Type B pancreatic cell (in vitro differentiated cells): ENCODE measurements around the gene CCDC43. TPM values are rescaled to one million over a fixed set of nuclear protein-coding genes. Genes with fewer than 3 reads are reported as not detected.

ENCODE experiments used
- DNase-seq: peaks from one replicate; pipeline ENCODE4 v3.0.0; 2021; ENCODE audit warnings: mixed read lengths; ENCODE audit not compliant: unreplicated experiment; ENCODE audit errors: extremely low spot score
- H3K27ac Mint-ChIP-seq: 2 replicates; pipeline ENCODE4 v1.8.0; 2021; ENCODE audit warnings: mild to moderate bottlenecking, mixed read lengths
- H3K27me3 Mint-ChIP-seq: 2 replicates; pipeline ENCODE4 v1.8.0; 2021; ENCODE audit warnings: mixed read lengths
- H3K36me3 Mint-ChIP-seq: 2 replicates; pipeline ENCODE4 v1.8.0; 2021; ENCODE audit warnings: mixed read lengths
- H3K4me1 Mint-ChIP-seq: one replicate; pipeline ENCODE4 v1.8.0; 2021; ENCODE audit warnings: mixed read lengths; ENCODE audit not compliant: unreplicated experiment
- H3K4me3 Mint-ChIP-seq: 2 replicates; pipeline ENCODE4 v1.8.0; 2021; ENCODE audit warnings: mild to moderate bottlenecking, mixed read lengths
- H3K9me3 Mint-ChIP-seq: 2 replicates; pipeline ENCODE4 v1.8.0; 2021; ENCODE audit warnings: mixed read lengths
- total RNA-seq: library from RNA; stranded (reverse); gene quantifications from 2 replicates; pipeline ENCODE4 v1.2.1, GENCODE V29; 2021; ENCODE audit warnings: low replicate concordance
- TF ChIP-seq, protein P1 (sequence below): fragments of 200-600 bp; sonication (generic); conservative IDR thresholded peaks from 2 replicates; pipeline ENCODE4 v1.5.0; 2021; ENCODE audit warnings: antibody characterized with exemption, mild to moderate bottlenecking

Gene CCDC43
- total RNA-seq, 1 donor from 2014 or later, result 23.7 TPM

DNA sequence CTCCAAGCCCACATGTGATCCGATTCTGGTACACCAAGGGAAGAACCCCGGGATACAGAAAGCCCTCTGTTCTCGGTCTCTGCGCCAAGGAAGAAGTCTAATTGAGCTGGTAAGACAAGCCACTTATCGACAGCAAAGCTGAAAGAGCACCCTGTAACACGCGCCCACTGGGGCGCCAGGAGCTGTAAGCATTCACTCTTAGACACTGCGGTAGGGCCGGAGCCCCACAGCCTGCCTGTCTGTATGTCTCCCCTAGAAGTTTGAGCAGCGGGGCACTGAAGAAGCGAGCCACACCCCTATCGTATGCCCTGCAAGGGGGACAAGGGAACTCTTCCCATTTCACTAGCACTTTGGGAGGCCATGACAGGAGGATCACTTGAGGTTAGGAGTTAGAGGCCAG is 60.3 kb downstream of the CCDC43 start:
- Mint-ChIP-seq H3K36me3 (no peaks in the 10 kb centered on the region), H3K4me1 (peaks cover 23% of the 10 kb centered on the region), H3K9me3 (no peaks in the 10 kb centered on the region), H3K27me3 (no peaks in the 10 kb centered on the region), H3K27ac (no peak overlapping the region), H3K4me3 (no peak overlapping the region)
- DNase-seq, result no peak
- TF ChIP-seq, protein P1, sequence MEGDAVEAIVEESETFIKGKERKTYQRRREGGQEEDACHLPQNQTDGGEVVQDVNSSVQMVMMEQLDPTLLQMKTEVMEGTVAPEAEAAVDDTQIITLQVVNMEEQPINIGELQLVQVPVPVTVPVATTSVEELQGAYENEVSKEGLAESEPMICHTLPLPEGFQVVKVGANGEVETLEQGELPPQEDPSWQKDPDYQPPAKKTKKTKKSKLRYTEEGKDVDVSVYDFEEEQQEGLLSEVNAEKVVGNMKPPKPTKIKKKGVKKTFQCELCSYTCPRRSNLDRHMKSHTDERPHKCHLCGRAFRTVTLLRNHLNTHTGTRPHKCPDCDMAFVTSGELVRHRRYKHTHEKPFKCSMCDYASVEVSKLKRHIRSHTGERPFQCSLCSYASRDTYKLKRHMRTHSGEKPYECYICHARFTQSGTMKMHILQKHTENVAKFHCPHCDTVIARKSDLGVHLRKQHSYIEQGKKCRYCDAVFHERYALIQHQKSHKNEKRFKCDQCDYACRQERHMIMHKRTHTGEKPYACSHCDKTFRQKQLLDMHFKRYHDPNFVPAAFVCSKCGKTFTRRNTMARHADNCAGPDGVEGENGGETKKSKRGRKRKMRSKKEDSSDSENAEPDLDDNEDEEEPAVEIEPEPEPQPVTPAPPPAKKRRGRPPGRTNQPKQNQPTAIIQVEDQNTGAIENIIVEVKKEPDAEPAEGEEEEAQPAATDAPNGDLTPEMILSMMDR, result no peak

DNA sequence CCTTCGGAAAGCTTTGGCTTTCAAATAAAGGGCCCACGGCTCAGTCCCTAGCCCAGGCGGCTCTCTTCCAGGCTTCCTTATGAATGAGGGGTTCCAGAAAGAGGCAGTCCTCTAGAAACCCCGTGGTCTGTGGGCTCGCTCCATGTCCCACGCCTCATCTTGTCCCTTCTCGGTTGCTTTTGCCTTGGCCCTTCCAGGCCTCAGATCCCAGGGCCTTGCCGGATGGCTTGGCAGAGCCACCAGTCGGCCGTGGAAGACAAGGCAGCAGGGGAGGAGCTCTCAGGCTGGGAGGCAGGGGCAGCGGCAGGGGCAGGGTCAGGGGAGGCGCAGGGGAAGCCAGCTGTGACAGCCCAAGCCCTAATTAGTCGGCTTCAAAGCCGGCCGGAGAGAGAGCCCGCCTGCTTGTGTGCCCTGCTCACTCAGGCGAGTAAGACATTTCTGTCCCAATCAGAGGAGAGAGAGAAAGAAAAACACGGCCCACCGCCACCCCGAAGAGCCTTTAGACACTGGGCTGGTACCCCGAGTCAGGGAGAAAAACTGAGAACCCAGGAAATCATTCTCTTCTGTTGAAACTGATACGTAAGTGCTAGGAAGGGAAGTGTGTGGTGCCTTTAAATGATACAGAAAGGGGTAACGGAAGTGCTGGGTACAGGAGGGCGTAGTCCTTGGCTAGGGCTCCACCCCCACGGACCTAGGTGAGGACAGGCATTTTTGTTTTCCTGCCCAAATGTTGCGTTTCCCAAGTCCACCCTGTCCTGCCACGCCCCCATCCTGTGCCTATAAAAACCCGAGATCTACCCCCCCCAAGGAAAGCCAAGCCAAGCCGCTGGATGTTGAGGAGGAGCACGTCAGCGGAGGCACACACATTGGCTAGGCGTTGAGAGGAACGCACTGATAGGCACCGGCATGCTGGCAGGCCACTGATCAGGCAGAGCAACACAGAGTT is 61.1 kb downstream of the CCDC43 start:
- H3K4me3 Mint-ChIP-seq, result peak overlapping the region; percentile 65
- H3K27me3 Mint-ChIP-seq, result no peaks in the 10 kb centered on the region
- no peak for DNase-seq
- no peaks in the 10 kb centered on the region for H3K9me3 Mint-ChIP-seq
- peak overlapping the region; percentile 82 for H3K27ac Mint-ChIP-seq
- no peaks in the 10 kb centered on the region for H3K36me3 Mint-ChIP-seq
- peaks cover 23% of the 10 kb centered on the region for H3K4me1 Mint-ChIP-seq
- TF ChIP-seq, protein P1, result no peak

DNA sequence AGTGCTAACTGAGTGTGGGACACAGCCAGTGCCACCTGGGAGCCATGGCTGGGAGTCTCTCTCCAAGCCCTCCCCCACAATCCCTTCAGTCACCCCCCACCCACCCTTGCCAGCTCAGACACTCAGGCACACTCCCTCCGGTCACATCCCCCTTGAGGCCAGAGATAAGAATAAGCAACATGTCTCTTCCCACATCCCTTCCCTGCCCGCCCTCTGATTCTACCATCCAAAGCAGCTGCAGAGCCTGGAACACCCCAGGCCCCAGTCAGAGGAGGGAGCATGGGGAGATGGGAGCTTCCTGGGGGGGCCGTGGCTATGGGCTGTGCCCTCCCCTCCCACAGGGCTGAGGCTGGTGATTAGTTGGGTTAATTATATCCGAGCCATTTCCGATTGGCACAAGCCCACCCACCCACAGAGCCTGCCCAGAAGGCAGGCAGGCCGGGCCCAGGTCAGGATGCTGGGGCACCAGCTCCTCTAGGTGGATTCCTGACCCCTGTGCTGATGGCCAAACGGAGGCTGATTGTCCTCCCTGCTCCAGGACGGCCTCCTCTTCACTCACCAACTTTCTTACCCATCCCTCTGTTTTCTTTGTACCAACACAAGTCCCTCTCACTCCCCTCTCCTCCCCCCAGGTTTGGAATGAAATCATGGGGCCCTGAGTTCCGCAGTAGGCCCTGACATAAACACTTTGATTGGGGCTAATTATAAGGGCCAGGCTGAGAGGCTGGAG is 61.9 kb downstream of the CCDC43 start:
- Mint-ChIP-seq H3K27me3 (no peaks in the 10 kb centered on the region), H3K4me1 (peaks cover 23% of the 10 kb centered on the region), H3K27ac (peak overlapping the region; percentile 82), H3K9me3 (no peaks in the 10 kb centered on the region), H3K36me3 (no peaks in the 10 kb centered on the region), H3K4me3 (peak overlapping the region; percentile 65)
- TF ChIP-seq, protein P1, result no peak
- DNase-seq, result no peak

Other genes starting within 250 kb of the CCDC43 start
- 45.9 and 51.5 TPM in 2 replicates for gene GPATCH8, start 186.4 kb downstream of the CCDC43 start, total RNA-seq
- 3.6 and 54.4 TPM in 2 replicates for gene FZD2, start 132.3 kb downstream of the CCDC43 start, total RNA-seq
- 0.60 TPM in 1 of 2 replicates, not detected in the other for gene MEIOC, start 33.3 kb downstream of the CCDC43 start, total RNA-seq
- 7.3 and 27.7 TPM in 2 replicates for gene DBF4B, start 18.9 kb upstream of the CCDC43 start, total RNA-seq
- gene ADAM11, start 69.2 kb upstream of the CCDC43 start, total RNA-seq, result 4.6 and 4.7 TPM in 2 replicates
- gene GJC1, start 140.5 kb upstream of the CCDC43 start, total RNA-seq, result 20.2 and 62.6 TPM in 2 replicates
- not detected in 2 replicates for gene HIGD1B, start 158.1 kb upstream of the CCDC43 start, total RNA-seq
- 111 and 122 TPM in 2 replicates for gene EFTUD2, start 209.7 kb upstream of the CCDC43 start, total RNA-seq
- gene GFAP, start 225.7 kb upstream of the CCDC43 start, total RNA-seq, result 0.10 and 0.26 TPM in 2 replicates